ENCODE results near the gene STK17A.

The STK17A gene

DNA sequence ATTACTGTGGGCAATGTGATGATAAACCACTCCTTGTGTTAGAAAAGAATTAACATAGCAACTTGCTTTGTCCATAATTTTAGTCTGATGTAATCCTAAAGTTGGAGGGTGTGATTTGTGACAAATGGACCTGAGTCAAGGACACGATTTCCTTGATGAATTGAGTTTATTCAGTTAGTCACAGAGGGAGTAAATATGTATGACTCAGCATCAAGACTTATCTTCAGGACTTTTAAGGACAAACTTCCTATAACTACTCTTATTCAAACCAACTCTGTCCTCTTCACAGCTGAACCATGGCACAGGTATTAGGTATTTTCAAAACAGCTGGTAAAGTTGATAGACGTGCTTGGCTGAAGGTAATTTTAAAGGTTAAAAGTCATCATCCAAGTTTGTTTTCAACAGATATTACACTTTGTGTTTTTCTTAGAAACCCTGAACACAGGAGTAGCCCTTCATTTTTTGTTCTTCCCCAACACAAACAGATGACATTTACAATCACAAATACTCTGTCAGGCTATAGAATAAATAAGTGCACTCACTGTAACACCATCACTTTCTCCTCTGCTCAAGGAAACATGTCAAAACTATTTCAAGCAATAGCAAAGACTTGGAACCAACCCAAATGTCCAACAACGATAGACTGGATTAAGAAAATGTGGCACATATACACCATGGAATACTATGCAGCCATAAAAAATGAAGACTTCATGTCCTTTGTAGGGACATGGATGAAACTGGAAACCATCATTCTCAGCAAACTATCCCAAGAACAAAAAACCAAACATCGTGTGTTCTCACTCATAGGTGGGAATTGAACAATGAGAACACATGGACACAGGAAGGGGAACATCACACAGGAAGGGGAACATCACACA, 91.9 kb downstream of the STK17A start:
- ChIA-PET POLR2A (no interaction called here), CTCF (no interaction called here)
- TF ChIP-seq FOXK2 (IDR thresholded peaks at IDR 0.05) = no peak
- no peak for TF ChIP-seq NFRKB (IDR thresholded peaks at IDR 0.05)
- no peak for TF ChIP-seq ELF4 (IDR thresholded peaks at IDR 0.05)
- TF ChIP-seq BHLHE40 (IDR thresholded peaks at IDR 0.05; ENCODE audit: borderline replicate concordance) = no peak
- no peak for TF ChIP-seq L3MBTL2 (conservative IDR thresholded peaks at IDR 0.05)
- TF ChIP-seq SUZ12 (IDR thresholded peaks at IDR 0.05) = no peak
- TF ChIP-seq ARNT (IDR thresholded peaks at IDR 0.05) = no peak
- DNase-seq (ENCODE audit: extremely low spot score) = no peak

Measured in HEK293T (cell line).